Measurements from ENCODE around the gene ATP6V1B1. TPM values are rescaled to one million over a fixed set of nuclear protein-coding genes. Genes with fewer than 3 reads are reported as not detected.

ATP6V1B1 gene
- total RNA-seq, 1 donor = 0.09 TPM

DNA sequence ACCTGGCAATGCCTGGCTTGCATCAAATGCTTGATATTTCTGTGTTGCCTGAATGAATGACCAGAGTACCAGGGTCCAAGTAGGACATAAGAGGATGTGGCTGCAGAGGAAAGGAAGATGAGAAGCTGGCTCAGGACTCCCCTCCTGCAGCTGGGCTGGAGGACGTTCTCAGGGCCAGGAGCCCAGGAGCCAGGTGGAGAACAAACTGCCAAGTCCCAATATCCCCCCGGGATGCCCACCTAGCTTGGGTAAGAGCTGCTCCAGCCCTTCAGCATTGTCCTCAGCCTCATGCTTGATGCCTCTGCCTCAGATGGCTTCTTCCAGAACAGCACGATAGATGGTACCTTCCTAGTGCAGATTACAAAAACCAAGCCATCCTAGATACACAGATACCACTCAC lies 8.6 kb upstream of the ATP6V1B1 start:
- TF ChIP-seq CTCF (IDR thresholded peaks at IDR 0.05; ENCODE audit: insufficient read depth, low read length) = no peak
- no peak overlapping the region for H3K4me3 ChIP-seq (ENCODE audit: low read depth, low read length)
- DNase-seq (ENCODE audit: low read depth) = no peak

GRCh38 chr2:70927641-70928040 lies 8.1 kb upstream of the ATP6V1B1 start:
- no peak overlapping the region for H3K4me3 ChIP-seq (ENCODE audit: low read depth, low read length)
- no peak for DNase-seq (ENCODE audit: low read depth)
- no peak for TF ChIP-seq CTCF (IDR thresholded peaks at IDR 0.05; ENCODE audit: insufficient read depth, low read length)

- no peak for TF ChIP-seq CTCF (IDR thresholded peaks at IDR 0.05; ENCODE audit: insufficient read depth, low read length)
- no peak overlapping the region for H3K4me3 ChIP-seq (ENCODE audit: low read depth, low read length)
- DNase-seq (ENCODE audit: low read depth) = no peak
Measured at GRCh38 chr2:70928366-70928765, 7.3 kb upstream of the ATP6V1B1 start.

- H3K4me3 ChIP-seq (ENCODE audit: low read depth, low read length) = no peak overlapping the region
- TF ChIP-seq CTCF (IDR thresholded peaks at IDR 0.05; ENCODE audit: insufficient read depth, low read length) = no peak
- no peak for DNase-seq (ENCODE audit: low read depth)
Measured at GRCh38 chr2:70930371-70931329, 5.0 kb upstream of the ATP6V1B1 start.

GRCh38 chr2:70931376-70932000 lies 4.2 kb upstream of the ATP6V1B1 start:
- no peak for DNase-seq (ENCODE audit: low read depth)
- TF ChIP-seq CTCF (IDR thresholded peaks at IDR 0.05; ENCODE audit: insufficient read depth, low read length) = no peak

DNA sequence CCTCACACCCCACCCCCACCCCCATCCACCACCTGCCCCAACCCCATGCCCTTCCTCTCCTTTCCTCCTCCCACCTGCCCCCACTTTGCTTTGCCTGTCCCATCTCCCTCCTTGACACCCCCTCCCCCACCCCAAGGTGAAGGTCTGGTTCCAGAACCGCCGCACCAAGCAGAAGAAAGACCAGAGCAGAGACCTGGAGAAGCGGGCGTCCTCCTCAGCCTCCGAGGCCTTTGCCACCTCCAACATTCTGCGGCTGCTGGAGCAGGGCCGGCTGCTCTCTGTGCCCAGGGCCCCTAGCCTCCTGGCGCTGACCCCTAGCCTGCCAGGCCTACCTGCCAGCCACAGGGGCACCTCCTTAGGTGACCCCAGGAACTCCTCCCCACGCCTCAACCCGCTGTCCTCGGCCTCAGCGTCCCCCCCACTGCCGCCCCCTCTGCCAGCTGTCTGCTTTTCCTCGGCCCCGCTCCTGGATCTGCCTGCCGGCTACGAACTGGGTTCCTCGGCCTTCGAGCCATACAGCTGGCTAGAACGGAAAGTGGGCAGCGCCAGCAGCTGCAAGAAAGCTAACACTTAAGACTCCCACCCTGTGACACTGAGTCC lies 3.0 kb upstream of the ATP6V1B1 start:
- no peak for TF ChIP-seq CTCF (IDR thresholded peaks at IDR 0.05; ENCODE audit: insufficient read depth, low read length)
- H3K4me3 ChIP-seq (ENCODE audit: low read depth, low read length) = no peak overlapping the region
- DNase-seq (ENCODE audit: low read depth) = no peak

More at GRCh38 chr2:70931376-70932000, 4.2 kb upstream of the ATP6V1B1 start:
- no peak overlapping the region for H3K4me3 ChIP-seq (ENCODE audit: low read depth, low read length)

All from fibroblast of the aortic adventitia (primary cell).